ENCODE results near the gene SLC24A3. TPM values are rescaled to one million over a fixed set of nuclear protein-coding genes. Genes with fewer than 3 reads are reported as not detected.

The SLC24A3 gene
- total RNA-seq, 1 donor from 2014 or later = 0.62 TPM

- intact Hi-C loops (cut with micrococcal nuclease) = no loop called here
- DNase-seq (no peak), ATAC-seq (no peak)
These were observed 253.1 kb downstream of the SLC24A3 start for GRCh38 chr20:19465536-19465935.

- ATAC-seq (no peak), DNase-seq (no peak)
- intact Hi-C loops (cut with micrococcal nuclease) = no loop called here
These were observed 253.9 kb downstream of the SLC24A3 start for GRCh38 chr20:19466206-19466928.

GRCh38 chr20:19473216-19473921 is 260.9 kb downstream of the SLC24A3 start:
- ATAC-seq (no peak), DNase-seq (no peak)
- intact Hi-C loops (cut with micrococcal nuclease) = no loop called here

- DNase-seq (no peak), ATAC-seq (no peak)
- intact Hi-C loops (cut with micrococcal nuclease) = no loop called here
These were observed 261.5 kb downstream of the SLC24A3 start for GRCh38 chr20:19473922-19474286.

- intact Hi-C loops (cut with micrococcal nuclease) = no loop called here
- ATAC-seq = no peak
- no peak for DNase-seq
These were observed 266.0 kb downstream of the SLC24A3 start for GRCh38 chr20:19478320-19478895.

- DNase-seq (no peak), ATAC-seq (no peak)
- intact Hi-C loops (cut with micrococcal nuclease) = no loop called here
These were observed 270.3 kb downstream of the SLC24A3 start for GRCh38 chr20:19482726-19483125.

GRCh38 chr20:19483309-19483708 is 270.9 kb downstream of the SLC24A3 start:
- no peak for ATAC-seq
- DNase-seq = no peak
- intact Hi-C loops (cut with micrococcal nuclease) = no loop called here

GRCh38 chr20:19486446-19486845 is 274.0 kb downstream of the SLC24A3 start:
- intact Hi-C loops (cut with micrococcal nuclease) = no loop called here
- ATAC-seq (no peak), DNase-seq (no peak)

- no peak for ATAC-seq
- no peak for DNase-seq
- intact Hi-C loops (cut with micrococcal nuclease) = no loop called here
These were observed 275.0 kb downstream of the SLC24A3 start for GRCh38 chr20:19487420-19487819.

GRCh38 chr20:19491241-19491640 is 278.8 kb downstream of the SLC24A3 start:
- intact Hi-C loops (cut with micrococcal nuclease) = no loop called here

GRCh38 chr20:19492116-19492515 is 279.7 kb downstream of the SLC24A3 start:
- no peak for ATAC-seq
- intact Hi-C loops (cut with micrococcal nuclease) = no loop called here

More at GRCh38 chr20:19491241-19491640, 278.8 kb downstream of the SLC24A3 start:
- DNase-seq = no peak
- ATAC-seq = no peak

GRCh38 chr20:19492687-19493336 is 280.4 kb downstream of the SLC24A3 start:
- intact Hi-C loops (cut with micrococcal nuclease) = no loop called here
- no peak for ATAC-seq
- no peak for DNase-seq

More at GRCh38 chr20:19492116-19492515, 279.7 kb downstream of the SLC24A3 start:
- no peak for DNase-seq

GRCh38 chr20:19493794-19494495 is 281.5 kb downstream of the SLC24A3 start:
- no peak for DNase-seq
- intact Hi-C loops (cut with micrococcal nuclease) = no loop called here
- ATAC-seq = peak; percentile 51

GRCh38 chr20:19495905-19496703 is 283.7 kb downstream of the SLC24A3 start:
- DNase-seq (no peak), ATAC-seq (no peak)
- intact Hi-C loops (cut with micrococcal nuclease) = no loop called here

- intact Hi-C loops (cut with micrococcal nuclease) = no loop called here
- ATAC-seq = no peak
- DNase-seq = no peak
These were observed 284.6 kb downstream of the SLC24A3 start for GRCh38 chr20:19497064-19497463.

- ATAC-seq = no peak
- intact Hi-C loops (cut with micrococcal nuclease) = no loop called here
- no peak for DNase-seq
These were observed 286.3 kb downstream of the SLC24A3 start for GRCh38 chr20:19498756-19499155.

GRCh38 chr20:19501476-19502115 is 289.2 kb downstream of the SLC24A3 start:
- ATAC-seq = no peak

GRCh38 chr20:19502169-19502568 is 289.7 kb downstream of the SLC24A3 start:
- DNase-seq = no peak
- intact Hi-C loops (cut with micrococcal nuclease) = no loop called here
- no peak for ATAC-seq

More at GRCh38 chr20:19501476-19502115, 289.2 kb downstream of the SLC24A3 start:
- no peak for DNase-seq
- intact Hi-C loops (cut with micrococcal nuclease) = no loop called here
